Measurements from ENCODE around the gene ATF3. TPM values are rescaled to one million over a fixed set of nuclear protein-coding genes. Genes with fewer than 3 reads are reported as not detected.

The ATF3 gene
- total RNA-seq, 1 experiment from 2014 or later = 43.2 TPM

GRCh38 chr1:212568978-212569537 is 39.5 kb upstream of the ATF3 start:
- intact Hi-C loops (cut with micrococcal nuclease) = no loop called here
- ChIA-PET CTCF (interaction anchor here (0.6 kb wide), 1 partner anchor 26 kb away, joined by 3 read pairs; no protein-coding TSS in a partner anchor), RAD21 (ENCODE audit: low non-redundant PET in 1 of 2, low total read pairs in 2 of 2, uncharacterized antibody in 2 of 2, unreplicated experiment in 2 of 2) (no interaction called here)

More at GRCh38 chr1:212568978-212569537, 39.5 kb upstream of the ATF3 start:
- Histone ChIP-seq H2AFZ (ENCODE audit: low read depth, low read length, poor library complexity, severe bottlenecking) (peak overlapping the region; percentile 72), H3K79me2 (ENCODE audit: insufficient read depth, low read length) (no peaks in the 10 kb centered on the region), H3K4me3 (replicated peaks in 1 of 2; ENCODE audit: low read depth in 1 of 2, low read length in 2 of 2) (no peak overlapping the region), H3K4me2 (ENCODE audit: low read length) (no peak overlapping the region), H3K9me2 (ENCODE audit: insufficient read depth) (no peaks in the 10 kb centered on the region), H3K27ac (ENCODE audit: low read depth, low read length) (no peak overlapping the region), H3K36me3 (ENCODE audit: control insufficient read depth in 1 of 2, insufficient read depth in 2 of 2, low read length in 2 of 2) (no peaks in the 10 kb centered on the region), H3K9me3 (ENCODE audit: control insufficient read depth in 1 of 2, insufficient read depth in 1 of 2, low read depth in 1 of 2, low read length in 2 of 2) (no peaks in the 10 kb centered on the region), H3K4me1 (ENCODE audit: control insufficient read depth in 1 of 2, insufficient read depth in 2 of 2, low read length in 2 of 2) (peaks cover 16 to 34% of the 10 kb centered on the region in 2 experiments), H3K9ac (ENCODE audit: low read length) (no peak overlapping the region), H3K27me3 (ENCODE audit: insufficient read depth, low read length) (no peaks in the 10 kb centered on the region), H4K20me1 (ENCODE audit: insufficient read depth) (no peaks in the 10 kb centered on the region)
- DNase-seq (ENCODE audit: low read depth, low spot score) = no peak
- no TSS peak for BruUV-seq (replicated peaks)
- TF ChIP-seq MAX (IDR thresholded peaks at IDR 0.05) = no peak
- no peak for TF ChIP-seq EZH2 (IDR thresholded peaks at IDR 0.05)
- TF ChIP-seq ZBTB33 (IDR thresholded peaks at IDR 0.05; ENCODE audit: extremely low read depth, insufficient replicate concordance, low read length) = no peak
- TF ChIP-seq SIN3A (IDR thresholded peaks at IDR 0.05; ENCODE audit: low read depth) = no peak
- no peak for TF ChIP-seq CBX3 (IDR thresholded peaks at IDR 0.05; ENCODE audit: low read depth)
- TF ChIP-seq REST (IDR thresholded peaks at IDR 0.05; ENCODE audit: low read depth) = no peak
- no peak for TF ChIP-seq ATF3 (IDR thresholded peaks at IDR 0.05)
- TF ChIP-seq ELF1 (IDR thresholded peaks at IDR 0.05; ENCODE audit: borderline replicate concordance, low read depth) = no peak
- no peak for TF ChIP-seq ZFX (IDR thresholded peaks at IDR 0.05)
- TF ChIP-seq CTCF (IDR thresholded peaks at IDR 0.05 in 2 of 3, conservative IDR thresholded peaks at IDR 0.05 in 1 of 3; ENCODE audit: borderline replicate concordance in 1 of 3, insufficient read depth in 1 of 3, low read depth in 2 of 3, low read length in 2 of 3) = no peak
- no peak for TF ChIP-seq FOSL1 (IDR thresholded peaks at IDR 0.05; ENCODE audit: low read depth)
- TF ChIP-seq EZH2phosphoT487 (IDR thresholded peaks at IDR 0.05; ENCODE audit: borderline replicate concordance) = no peak
- TF ChIP-seq SP1 (IDR thresholded peaks at IDR 0.05; ENCODE audit: low read depth) = no peak
- TF ChIP-seq RAD21 (IDR thresholded peaks at IDR 0.05; ENCODE audit: low read depth) = no peak
- no peak for TF ChIP-seq CEBPB (IDR thresholded peaks at IDR 0.05; ENCODE audit: low read depth)
- TF ChIP-seq EGR1 (IDR thresholded peaks at IDR 0.05; ENCODE audit: low read depth) = no peak
- no peak for TF ChIP-seq YY1 (IDR thresholded peaks at IDR 0.05; ENCODE audit: extremely low read depth, insufficient replicate concordance, low read depth, low read length)
- no peak for ATAC-seq
- POLR2A ChIA-PET = interaction anchor here (0.9 kb wide), 1 partner anchor 39 kb away, joined by 4 read pairs; the partner anchor contains the start of gene ATF3
